Stomach (tissue), 4 donors: ENCODE measurements around the gene MESD.

Source experiments
- EP300 ChIP-seq: sonication (generic); formaldehyde crosslinking; IDR thresholded peaks from one replicate; pipeline ENCODE4 v1.6.1; 2017; ENCODE audit warnings: antibody characterized with exemption
- POLR2A ChIP-seq, 4 donors: fragments of 450-650 bp; IDR thresholded peaks; one replicate each; pipeline ENCODE4 v1.6.1; 2016; ENCODE audit warnings: antibody characterized with exemption in 4 of 4, control low read depth in 2 of 4, mild to moderate bottlenecking in 1 of 4, moderate library complexity in 1 of 4
- POLR2AphosphoS5 ChIP-seq, 3 donors: sonication (generic); formaldehyde crosslinking; IDR thresholded peaks; one replicate each; pipeline ENCODE4 v1.6.1; 2016; ENCODE audit warnings: antibody characterized with exemption in 3 of 3
- TF ChIP-seq, protein P1 (sequence below), 7 experiments: fragments of 450-650 bp in 4 of 7; fragments of 200-600 bp in 3 of 7; sonication (generic) in 3 of 7; IDR thresholded peaks; one replicate each; pipeline ENCODE4 v1.5.1; 2016 to 2019; ENCODE audit warnings: antibody characterized with exemption in 7 of 7, control low read depth in 2 of 7, mild to moderate bottlenecking in 1 of 7

DNA sequence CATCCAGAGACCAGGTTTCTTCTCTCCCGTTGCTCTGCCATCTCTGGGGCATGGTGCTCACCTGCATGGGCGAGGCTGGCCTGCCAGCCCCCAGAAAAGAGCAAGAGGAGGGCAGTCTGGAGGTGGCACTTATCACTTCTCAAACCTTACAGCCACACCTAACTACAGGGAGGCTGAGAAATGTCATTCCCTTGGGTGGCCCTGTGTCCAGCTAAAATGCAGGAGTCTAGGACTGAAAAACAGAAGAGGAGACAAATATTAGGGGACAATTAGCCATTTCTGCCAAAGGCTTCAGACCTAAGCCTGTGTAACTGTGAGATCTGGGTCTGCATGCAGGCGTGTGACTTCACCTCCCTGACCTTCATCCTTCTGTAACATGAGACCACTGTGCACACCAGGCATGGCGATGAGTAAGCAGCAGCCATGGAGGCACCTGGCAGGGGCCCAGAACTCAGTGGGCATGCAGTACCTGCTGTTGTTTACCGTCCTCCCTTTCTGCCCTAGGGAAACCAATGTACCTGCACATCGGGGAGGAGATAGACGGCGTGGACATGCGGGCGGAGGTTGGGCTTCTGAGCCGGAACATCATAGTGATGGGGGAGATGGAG, 83.4 kb downstream of the MESD start:
- no peak for TF ChIP-seq POLR2A (IDR thresholded peaks at IDR 0.05)
- TF ChIP-seq, protein P1, sequence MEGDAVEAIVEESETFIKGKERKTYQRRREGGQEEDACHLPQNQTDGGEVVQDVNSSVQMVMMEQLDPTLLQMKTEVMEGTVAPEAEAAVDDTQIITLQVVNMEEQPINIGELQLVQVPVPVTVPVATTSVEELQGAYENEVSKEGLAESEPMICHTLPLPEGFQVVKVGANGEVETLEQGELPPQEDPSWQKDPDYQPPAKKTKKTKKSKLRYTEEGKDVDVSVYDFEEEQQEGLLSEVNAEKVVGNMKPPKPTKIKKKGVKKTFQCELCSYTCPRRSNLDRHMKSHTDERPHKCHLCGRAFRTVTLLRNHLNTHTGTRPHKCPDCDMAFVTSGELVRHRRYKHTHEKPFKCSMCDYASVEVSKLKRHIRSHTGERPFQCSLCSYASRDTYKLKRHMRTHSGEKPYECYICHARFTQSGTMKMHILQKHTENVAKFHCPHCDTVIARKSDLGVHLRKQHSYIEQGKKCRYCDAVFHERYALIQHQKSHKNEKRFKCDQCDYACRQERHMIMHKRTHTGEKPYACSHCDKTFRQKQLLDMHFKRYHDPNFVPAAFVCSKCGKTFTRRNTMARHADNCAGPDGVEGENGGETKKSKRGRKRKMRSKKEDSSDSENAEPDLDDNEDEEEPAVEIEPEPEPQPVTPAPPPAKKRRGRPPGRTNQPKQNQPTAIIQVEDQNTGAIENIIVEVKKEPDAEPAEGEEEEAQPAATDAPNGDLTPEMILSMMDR (IDR thresholded peaks at IDR 0.05): no peak
- TF ChIP-seq POLR2AphosphoS5 (IDR thresholded peaks at IDR 0.05): no peak
- TF ChIP-seq EP300: no peak
